Activated naive CD4-positive, alpha-beta T cell treated with Interleukin-2 at 50 U/mL for 16 hours (primary cell): ENCODE data around the gene ARSI.
"Not testable (repeated sequence)": the region's sequence is repeated elsewhere in the genome, so short reads cannot be mapped to it uniquely, and the experiment has no call there.

Experiments used
- DNase-seq: peaks from one replicate; pipeline ENCODE4 v3.0.0-alpha.2; 2020

Gene ARSI

DNA sequence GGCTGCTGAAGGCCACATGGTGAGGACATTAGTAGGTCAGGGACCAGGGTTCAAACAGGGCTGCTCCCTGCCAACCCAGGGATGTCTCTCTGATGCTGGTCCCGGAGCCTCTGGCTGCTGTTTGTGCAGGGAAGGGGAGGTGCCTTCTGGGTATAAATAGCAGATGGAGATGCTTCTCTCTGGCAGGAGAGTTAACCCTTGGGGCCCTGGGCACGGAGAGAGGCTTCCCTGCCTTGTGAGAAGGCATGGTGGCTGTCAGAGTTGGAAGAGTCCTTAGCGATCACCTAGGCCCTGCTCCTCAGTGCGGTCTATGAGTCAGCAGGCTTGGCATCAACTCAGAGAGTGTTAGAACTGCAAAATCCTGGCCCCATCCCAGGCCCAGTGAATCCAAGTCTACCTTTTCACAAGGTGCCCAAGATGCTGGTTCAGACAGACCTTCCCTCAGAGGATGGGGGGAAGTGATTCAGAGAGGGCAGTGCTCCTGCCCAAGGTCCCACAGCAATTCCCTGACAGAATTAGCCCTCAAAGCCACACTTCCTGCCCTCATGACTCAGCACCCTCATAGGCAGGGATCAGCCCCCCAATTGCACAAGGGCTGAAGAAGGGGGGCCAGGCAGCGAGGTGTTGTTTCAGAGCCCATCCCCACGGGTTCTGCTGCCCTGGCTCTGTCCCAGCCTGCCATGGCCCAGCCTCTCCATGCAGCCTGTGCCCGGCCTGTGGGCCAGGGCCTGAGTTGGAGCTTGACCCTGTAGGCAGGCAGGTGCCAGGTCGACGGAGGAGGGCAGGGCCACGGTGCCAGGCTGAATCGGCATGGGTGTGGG is 38.7 kb downstream of the ARSI start:
- no peak for DNase-seq

DNA sequence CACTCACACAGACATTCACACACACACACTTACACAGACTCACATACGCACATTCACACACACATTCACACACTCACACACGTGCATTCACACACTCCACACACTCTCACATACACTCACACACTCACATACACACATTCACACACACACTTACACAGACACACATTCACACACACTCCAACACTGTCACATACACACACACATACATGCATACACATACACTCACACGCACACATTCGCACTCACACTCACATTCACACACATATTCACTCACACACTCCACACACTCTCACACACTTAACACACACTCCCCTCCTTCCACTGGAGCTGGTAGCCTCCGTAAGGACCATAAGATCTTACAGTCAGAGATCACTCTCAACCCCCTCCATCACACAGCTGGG is 39.3 kb downstream of the ARSI start:
- DNase-seq = no peak

GRCh38 chr5:150262502-150262901 is 40.2 kb downstream of the ARSI start:
- DNase-seq = no peak

DNA sequence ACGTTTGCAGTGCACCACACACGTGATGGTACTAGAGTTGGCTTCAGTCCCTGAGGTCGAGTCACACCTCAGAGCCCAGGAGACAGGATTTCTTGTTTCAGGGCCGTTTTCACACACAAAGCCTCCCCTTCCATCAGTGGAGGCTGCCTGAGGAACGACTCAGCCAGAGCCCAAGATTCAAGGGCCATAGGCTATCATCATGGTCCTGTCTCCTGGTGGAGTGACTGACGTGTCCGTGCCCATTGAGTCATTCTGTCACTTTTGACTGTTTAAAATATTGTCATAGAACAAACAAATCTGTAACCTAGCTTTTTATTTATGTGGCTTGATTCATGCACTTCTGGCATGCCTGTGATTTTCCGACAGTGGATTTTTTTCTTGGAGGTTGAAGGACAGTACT is 41.5 kb downstream of the ARSI start:
- DNase-seq = no peak

DNA sequence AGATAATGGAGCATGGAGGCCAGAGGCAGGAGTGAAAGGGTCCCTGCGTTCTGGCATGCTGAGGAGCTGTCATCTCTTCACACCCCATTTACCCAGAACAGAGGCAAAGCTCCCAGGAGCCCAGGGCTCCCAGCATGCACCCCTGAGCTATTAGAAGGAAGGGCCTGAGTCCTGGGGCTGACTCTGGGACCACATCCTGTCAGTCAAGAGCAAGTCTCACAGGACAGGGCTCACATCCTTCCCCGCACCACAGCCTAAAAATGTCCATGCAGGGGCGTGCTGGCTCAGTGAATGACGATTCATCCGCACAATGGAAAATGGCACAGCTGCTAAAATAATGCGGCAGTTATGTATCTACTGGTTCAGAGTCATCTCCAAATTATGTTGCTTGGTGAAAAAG is 44.6 kb downstream of the ARSI start:
- no peak for DNase-seq

DNA sequence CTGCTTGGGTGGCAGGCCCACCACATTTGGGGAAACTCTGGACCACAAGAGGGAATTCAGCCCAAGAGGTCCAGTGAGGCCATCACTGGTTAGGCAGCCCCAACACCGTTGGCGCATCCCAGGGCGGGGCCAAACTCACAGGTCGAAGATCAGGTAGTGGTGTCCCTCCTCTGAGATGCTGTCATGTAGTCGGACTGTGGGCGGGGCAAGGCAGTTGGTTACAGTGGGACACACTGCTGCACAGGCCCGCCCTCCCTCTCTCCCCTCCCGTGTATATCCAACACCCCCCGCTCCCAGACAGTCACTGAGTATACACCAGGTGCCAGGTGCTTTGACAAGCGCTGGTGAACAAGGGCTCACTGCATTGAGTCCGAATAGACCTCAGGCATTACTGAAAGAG is 45.3 kb downstream of the ARSI start:
- DNase-seq = no peak

- DNase-seq = no peak
Observed at GRCh38 chr5:150256410-150257064, 46.2 kb downstream of the ARSI start.

DNA sequence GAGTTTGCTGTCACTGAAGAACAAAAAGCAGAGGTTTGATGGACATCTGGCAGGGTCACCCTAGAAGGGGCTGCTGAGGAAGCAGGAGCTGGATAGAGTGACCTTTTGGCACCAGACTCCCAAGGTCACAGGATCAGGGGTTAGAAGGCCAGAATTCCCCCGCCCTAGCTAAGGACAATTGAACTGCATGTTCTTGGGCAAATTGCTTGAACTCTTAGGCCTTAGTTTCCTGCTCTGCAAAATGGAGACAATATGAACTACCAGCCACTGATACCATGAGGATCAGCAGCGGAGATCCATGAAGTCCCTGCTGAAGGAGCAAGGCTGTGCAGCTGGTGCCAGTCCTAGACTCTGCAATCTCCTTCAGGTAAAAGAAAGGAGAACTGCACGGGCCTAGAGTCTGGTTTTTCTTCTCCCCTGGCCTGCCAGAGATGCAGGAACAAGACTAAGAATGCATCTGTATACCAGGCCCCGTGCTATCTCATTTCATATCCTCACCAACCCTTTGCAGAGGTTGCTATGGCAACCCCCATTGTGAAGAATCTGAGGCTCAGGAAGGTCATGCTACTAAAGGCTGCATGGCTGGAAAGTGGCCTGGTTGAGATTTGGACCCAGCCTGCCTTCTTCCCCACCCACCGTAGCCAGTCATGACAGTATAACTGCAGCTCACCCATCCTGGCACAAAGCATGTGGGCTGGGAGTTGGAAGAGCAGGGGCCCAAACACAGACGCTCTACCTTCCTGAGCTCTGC is 46.9 kb downstream of the ARSI start:
- DNase-seq = no peak

DNA sequence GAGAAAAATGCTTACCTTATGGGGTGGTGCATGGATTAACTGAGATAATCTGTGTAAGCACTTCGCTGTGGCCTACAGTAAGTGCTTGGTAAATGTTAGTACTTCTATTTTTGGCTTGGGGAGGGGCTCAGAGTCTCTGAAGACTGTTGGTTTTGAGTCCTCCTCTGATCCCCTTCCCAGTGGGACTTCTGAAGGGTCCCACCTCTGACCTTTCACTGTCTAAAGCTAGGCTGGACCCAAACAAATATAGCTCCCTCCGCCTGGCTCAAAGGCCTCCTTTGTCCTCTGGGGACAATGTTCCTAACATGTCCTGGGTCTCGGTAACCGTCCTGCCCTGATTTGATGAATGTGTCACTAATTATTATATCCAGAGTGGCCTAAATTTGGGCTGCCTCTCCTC is 47.9 kb downstream of the ARSI start:
- no peak for DNase-seq

- no peak for DNase-seq
Observed at GRCh38 chr5:150254363-150254762, 48.3 kb downstream of the ARSI start.

DNA sequence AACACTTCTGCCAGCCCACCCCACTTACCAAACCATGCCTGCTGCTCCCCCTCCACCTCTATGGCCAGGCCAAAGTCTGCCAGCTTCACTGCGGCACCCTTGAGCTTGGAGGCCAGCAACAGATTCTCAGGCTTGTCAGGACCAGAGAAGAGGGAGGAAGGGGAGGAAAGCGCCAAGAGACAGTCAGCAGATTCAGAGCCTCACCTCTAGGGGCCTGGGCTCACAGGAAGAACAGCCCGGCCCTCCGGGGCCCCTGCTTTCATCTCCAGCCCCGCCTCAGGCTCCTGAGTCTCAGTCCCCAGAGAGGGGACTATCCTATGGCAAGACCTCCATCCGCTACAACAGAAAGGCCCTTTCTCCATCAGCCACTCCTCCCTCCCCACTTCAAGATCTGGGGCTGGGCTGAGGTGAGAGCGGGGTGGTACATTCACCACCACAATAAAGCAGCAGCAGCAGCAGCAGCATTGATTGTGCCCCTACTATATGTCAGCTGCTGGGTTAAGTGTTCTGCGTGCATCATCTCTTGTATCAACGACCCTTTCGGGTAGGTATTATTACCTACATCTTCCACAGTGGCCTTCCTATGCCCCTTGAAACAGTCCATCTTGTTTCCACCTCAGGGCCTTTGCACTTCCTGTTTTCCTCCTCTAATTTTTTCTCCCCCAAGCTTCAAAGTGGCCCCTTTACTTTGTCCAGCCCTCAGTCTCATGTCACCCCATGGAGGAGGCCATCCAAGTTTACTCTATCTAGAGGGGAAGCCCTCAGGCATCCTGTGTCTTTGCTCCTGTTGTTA is 49.1 kb downstream of the ARSI start:
- DNase-seq = no peak

- no peak for DNase-seq
Observed at GRCh38 chr5:150252489-150252888, 50.2 kb downstream of the ARSI start.

- no peak for DNase-seq
Observed at GRCh38 chr5:150251504-150251903, 51.2 kb downstream of the ARSI start.

DNA sequence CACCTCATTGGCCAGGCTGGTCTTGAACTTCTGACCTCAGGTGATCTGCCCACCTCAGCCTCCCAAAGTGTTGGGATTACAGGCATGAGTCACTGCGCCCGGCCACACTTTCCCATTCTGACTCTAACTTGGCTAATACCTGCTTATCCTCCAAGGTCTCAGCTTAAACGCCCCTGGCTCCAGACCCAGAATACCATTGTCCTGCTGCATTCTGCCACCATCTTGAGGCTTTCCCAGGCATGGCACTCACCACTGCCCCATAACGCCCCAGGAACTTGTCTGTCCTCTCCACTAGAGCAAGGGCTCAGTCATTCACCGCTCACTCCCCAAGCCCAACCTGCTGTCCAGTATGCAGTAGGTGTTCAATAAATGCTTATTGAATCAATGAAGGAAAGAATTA is 53.0 kb downstream of the ARSI start:
- DNase-seq = no peak

DNA sequence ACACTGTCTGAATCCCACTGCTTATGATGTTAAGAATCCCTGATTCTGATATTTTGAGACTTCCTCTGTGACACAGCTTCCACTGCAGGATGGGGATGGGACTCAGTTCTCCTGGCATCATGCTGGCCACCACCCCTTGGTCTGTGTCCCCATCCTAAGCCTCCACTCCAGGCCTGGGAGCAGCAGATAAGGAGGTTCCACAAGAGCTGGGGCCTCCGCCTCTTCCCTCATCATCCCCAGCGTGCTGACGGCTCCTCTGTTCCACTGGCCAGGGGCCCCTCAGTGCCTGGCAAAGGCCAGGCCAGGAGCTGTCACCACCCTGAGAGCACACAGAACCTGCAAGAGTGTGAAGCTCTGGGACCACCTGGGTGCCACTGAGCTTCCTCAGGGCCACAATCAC is 53.8 kb downstream of the ARSI start:
- DNase-seq = no peak

DNA sequence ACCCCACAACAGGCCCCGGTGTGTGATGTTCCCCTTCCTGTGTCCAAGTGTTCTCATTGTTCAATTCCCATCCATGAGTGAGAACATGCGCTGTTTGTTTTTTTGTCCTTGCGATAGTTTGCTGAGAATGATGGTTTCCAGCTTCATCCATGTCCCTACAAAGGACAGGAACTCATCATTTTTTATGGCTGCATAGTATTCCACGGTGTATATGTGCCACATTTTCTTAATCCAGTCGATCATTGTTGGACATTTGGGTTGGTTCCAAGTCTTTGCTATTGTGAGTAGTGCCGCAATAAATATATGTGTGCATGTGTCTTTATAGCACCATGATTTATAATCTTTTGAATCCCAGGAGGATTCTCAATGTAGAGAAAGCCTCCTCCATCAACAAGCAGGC is 54.2 kb downstream of the ARSI start:
- DNase-seq = not testable (repeated sequence)

- no peak for DNase-seq
Observed at GRCh38 chr5:150247726-150248125, 55.0 kb downstream of the ARSI start.

DNA sequence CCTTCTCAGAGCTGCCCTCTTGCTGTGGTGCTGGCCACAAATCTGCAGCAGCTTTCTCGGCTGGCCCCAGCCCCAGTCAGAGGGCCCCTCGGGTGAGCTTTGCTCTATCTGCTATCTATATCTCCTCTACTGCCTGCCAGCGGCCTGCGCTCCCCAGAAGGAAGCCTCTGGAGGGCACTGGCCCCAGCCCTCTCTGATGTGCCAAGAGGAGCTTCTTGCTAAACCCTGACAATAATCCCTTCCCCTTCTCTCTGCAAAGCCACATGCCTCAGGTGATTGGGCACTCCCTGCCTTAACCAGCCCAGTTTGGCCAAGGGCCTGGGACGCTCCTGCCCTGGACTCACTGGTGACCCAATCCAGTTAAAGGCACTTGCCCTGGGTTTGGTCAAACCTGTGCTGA is 55.9 kb downstream of the ARSI start:
- no peak for DNase-seq

GRCh38 chr5:150246429-150246828 is 56.3 kb downstream of the ARSI start:
- DNase-seq = no peak
